ENCODE measurements around the gene SEC24C.

Gene SEC24C

DNA sequence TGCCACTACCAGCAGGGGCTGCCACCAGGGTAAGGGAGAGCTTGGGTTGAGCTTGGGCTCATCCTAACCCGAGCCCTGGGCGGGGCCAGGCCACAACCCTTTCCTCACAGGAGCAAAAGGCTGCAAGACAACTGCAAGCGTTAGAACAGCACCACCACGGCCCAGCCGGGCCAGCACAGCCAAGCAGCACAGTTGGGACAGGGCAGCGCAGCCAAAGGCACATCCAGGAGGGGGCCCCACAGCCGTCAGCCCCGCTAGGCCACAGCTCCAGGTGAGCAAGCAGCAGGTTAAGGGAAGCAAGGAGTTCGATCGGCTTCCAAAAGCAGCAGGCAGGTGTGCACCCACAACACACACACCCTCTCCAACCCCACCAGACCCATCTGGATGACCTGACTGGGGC lies 74.2 kb downstream of the SEC24C start:
- TF ChIP-seq CTCF (IDR thresholded peaks at IDR 0.05; ENCODE audit: low read depth, low read length): no peak
- no peak for DNase-seq (ENCODE audit: low read depth in 2 of 2)
- no peak overlapping the region for H3K4me3 ChIP-seq (replicated peaks in 1 of 2; ENCODE audit: low read depth in 2 of 2, low read length in 2 of 2)

GRCh38 chr10:73819081-73819480 lies 74.9 kb downstream of the SEC24C start:
- TF ChIP-seq CTCF (IDR thresholded peaks at IDR 0.05; ENCODE audit: low read depth, low read length): no peak
- no peak for DNase-seq (ENCODE audit: low read depth in 2 of 2)
- H3K4me3 ChIP-seq (replicated peaks in 1 of 2; ENCODE audit: low read depth in 2 of 2, low read length in 2 of 2): no peak overlapping the region

GRCh38 chr10:73819513-73820093 lies 75.4 kb downstream of the SEC24C start:
- DNase-seq (ENCODE audit: low read depth in 2 of 2): peak; percentile 27 to 52
- TF ChIP-seq CTCF (IDR thresholded peaks at IDR 0.05; ENCODE audit: low read depth, low read length): peak; percentile 10
- no peak overlapping the region for H3K4me3 ChIP-seq (replicated peaks in 1 of 2; ENCODE audit: low read depth in 2 of 2, low read length in 2 of 2)
